GM18505 (cell line): ENCODE measurements around the gene PTGDR2.

Experiments
- ATAC-seq: cut with Tn5 transposase; IDR thresholded peaks from one replicate; pipeline ENCODE4 v1.9.1; 2021; ENCODE audit not compliant: unreplicated experiment
- POLR2A ChIP-seq: IDR thresholded peaks from 4 replicates; pipeline ENCODE4 v1.6.1; 2011; ENCODE audit warnings: borderline replicate concordance; ENCODE audit not compliant: insufficient read depth, insufficient read length; ENCODE audit errors: extremely low read depth

PTGDR2 gene

GRCh38 chr11:60880643-60881282, 25.0 kb upstream of the PTGDR2 start:
- ATAC-seq, result no peak
- no peak for TF ChIP-seq POLR2A

DNA sequence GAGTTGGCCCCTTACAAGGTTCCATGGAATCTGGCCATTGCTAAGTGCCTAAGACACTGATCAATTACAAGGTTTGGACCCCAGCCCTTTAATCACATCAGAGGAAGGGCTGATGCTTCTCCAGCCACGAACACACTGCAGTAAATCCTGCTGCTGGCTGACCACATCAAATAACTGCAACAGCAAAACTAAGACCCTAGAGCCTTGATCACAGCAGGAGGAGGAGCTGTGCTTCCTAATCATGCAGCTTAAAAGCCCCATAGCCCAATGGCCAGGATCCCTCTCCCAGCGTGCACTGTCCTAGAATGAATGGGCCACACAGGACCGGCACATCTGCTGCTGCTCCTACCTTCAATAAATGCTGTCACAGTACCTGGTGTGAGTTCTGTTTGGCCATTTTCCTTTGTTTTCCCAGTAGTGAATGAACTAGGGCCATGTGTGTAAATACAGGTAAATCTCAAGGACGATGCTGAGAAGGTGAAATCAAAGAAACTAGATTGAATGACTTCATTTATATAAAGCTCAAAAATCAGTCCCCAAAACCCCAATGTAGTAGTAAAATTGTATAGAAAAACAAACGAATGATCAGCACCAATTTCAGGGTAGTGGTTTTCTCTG, 24.3 kb upstream of the PTGDR2 start:
- ATAC-seq, result no peak
- TF ChIP-seq POLR2A, result no peak

DNA sequence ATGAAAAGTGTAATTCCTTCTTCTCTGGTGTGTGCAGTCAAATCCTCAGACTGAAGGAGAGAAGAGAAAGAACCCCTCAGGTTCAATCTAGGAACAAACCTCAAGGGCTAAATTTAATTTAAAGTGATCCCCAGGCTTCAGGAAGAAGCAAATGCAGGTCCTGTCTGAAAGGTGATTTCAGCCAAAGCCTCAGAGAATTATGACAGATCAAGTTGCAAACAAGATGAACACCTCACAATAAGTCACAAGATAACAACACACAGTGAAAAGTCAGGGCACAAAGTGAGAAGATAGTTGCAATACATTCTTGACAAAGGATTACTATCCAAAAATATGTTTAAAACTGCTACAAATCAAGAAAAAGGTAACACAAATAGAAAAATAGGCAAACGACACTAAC, 23.4 kb upstream of the PTGDR2 start:
- TF ChIP-seq POLR2A, result no peak
- no peak for ATAC-seq

GRCh38 chr11:60878245-60879101, 22.7 kb upstream of the PTGDR2 start:
- no peak for TF ChIP-seq POLR2A
- ATAC-seq, result no peak

DNA sequence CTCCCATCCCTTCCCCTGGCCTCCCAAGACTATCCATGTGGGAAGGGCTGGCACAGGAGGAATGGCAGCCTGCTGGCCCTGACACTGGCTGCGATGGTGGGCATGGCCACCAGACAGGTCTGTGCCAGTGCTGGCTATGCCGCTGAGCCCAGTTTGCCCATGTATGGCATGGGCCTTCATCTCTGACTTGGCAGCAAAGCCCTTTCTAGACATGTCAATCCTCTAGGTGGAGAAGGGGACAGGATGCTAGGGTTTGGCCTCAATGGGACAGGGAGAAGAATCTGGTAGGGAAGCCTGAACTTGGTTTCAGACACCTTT, 20.4 kb upstream of the PTGDR2 start:
- no peak for TF ChIP-seq POLR2A
- ATAC-seq, result no peak

GRCh38 chr11:60875366-60876167, 19.8 kb upstream of the PTGDR2 start:
- no peak for TF ChIP-seq POLR2A
- ATAC-seq, result no peak

GRCh38 chr11:60874421-60875365, 18.9 kb upstream of the PTGDR2 start:
- TF ChIP-seq POLR2A, result no peak
- no peak for ATAC-seq

- no peak for TF ChIP-seq POLR2A
- ATAC-seq, result no peak
These were observed 17.8 kb upstream of the PTGDR2 start for GRCh38 chr11:60873533-60873932.

DNA sequence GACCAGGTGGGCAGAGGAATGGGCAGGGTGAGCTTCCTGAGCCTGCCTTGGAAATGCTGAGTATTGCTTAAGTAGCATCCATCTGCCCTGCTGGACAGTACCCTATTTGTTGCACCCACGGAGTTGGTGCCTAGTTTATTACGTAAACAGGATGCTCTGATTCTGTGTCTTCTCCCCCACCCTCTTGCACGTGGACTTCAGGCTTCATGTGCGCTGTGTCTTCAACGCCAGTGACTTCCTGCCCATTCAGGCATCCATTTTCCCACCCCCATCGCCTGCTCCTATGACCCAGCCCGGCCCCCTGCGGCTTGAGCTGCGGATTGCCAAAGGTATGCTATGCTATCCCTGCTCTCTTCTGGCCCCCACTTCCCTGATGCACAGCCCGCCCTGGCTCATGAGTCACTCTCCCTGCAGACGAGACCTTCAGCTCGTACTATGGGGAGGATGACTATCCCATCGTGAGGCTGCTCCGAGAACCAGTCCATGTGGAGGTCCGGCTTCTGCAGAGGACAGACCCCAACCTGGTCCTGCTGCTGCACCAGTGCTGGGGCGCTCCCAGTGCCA, 17.3 kb upstream of the PTGDR2 start:
- no peak for TF ChIP-seq POLR2A
- ATAC-seq, result no peak

- TF ChIP-seq POLR2A, result no peak
- no peak for ATAC-seq
These were observed 16.6 kb upstream of the PTGDR2 start for GRCh38 chr11:60872124-60872960.

- no peak for ATAC-seq
These were observed 15.8 kb upstream of the PTGDR2 start for GRCh38 chr11:60871378-60872061.

More at GRCh38 chr11:60871378-60872061, 15.8 kb upstream of the PTGDR2 start:
- no peak for TF ChIP-seq POLR2A
